Measurements from ENCODE around the gene INPP5F.
"Not testable (repeated sequence)": the region's sequence is repeated elsewhere in the genome, so short reads cannot be mapped to it uniquely, and the experiment has no call there.

INPP5F gene

GRCh38 chr10:119824299-119824698 lies 98.4 kb downstream of the INPP5F start:
- DNase-seq (ENCODE audit: low read depth), result no peak

GRCh38 chr10:119826771-119827170 lies 100.9 kb downstream of the INPP5F start:
- no peak for DNase-seq (ENCODE audit: low read depth)

DNA sequence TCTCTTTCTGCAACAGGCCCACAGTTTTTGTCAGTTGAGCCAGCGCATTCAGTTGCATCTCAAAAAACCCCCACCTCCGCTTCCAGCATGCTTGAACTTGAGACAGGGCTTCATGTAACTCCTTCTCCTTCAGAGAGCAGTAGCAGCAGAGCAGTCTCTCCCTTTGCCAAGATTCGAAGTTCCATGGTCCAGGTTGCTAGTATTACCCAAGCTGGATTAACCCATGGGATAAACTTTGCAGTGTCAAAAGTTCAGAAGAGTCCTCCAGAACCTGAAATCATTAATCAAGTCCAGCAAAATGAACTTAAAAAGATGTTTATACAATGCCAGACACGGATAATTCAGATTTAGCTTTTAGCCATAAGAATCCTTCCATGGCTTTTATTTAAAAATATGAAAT lies 101.6 kb downstream of the INPP5F start:
- DNase-seq (ENCODE audit: low read depth), result no peak

GRCh38 chr10:119829429-119829828 lies 103.6 kb downstream of the INPP5F start:
- DNase-seq (ENCODE audit: low read depth), result no peak

GRCh38 chr10:119830851-119831250 lies 105.0 kb downstream of the INPP5F start:
- DNase-seq (ENCODE audit: low read depth), result no peak

- no peak for DNase-seq (ENCODE audit: low read depth)
Measured at GRCh38 chr10:119831656-119832055, 105.8 kb downstream of the INPP5F start.

DNA sequence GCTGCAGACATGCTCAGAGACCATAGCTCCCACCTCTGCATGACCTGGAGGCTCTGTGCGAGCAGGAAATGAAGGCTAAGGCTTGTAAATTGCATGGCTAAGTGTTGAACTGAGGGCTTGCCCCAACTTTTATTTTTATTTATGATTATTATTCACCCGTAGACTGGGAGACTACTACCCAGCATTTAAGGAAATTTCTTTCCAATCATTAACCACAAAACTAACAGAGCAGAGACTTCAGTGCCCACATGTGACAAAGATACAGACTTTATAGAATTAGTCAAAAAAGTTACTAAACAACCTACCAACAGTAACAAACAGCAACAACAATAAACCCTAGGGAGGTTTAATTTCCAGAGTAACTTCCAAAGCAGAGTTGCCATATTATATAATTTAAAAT lies 107.1 kb downstream of the INPP5F start:
- no peak for DNase-seq (ENCODE audit: low read depth)

- no peak for DNase-seq (ENCODE audit: low read depth)
Measured at GRCh38 chr10:119834188-119834587, 108.3 kb downstream of the INPP5F start.

DNA sequence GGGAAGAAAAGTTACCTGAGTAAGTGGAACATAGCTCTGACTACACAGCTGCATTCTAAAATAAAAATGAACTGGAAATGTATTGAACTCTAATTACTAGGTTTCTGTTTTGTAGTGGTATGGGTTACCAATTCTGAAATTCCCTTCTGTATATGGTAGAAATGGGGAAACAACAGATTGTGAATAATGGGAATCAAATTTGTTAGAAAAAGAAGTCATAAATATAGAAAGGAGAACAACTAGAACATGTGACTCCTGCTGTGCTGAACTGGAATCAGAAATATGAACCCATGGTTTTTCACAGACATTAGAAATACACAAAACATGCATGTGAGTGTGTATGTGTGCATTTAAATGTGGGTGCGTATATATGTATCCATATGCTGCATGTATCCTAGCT lies 119.8 kb downstream of the INPP5F start:
- no peak for DNase-seq (ENCODE audit: low read depth)

GRCh38 chr10:119849031-119849789 lies 123.4 kb downstream of the INPP5F start:
- no peak for DNase-seq (ENCODE audit: low read depth)

DNA sequence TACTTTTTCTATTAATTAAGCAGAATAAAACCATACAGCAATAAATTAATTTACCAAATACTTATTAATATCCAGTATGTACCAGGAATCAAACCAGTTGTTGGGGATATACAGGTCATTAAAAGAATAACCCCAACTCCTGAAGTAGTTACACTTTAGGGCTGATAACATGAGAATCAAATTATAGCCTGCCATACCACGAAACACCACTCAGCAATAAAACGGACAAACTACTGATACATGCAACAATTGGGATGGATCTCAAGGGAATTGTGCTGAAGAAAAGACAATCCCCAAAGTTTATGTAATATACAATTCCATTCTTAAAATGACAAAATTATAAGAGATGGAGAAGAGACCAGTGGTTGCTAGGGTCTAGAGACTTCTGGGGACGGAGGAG lies 124.1 kb downstream of the INPP5F start:
- DNase-seq (ENCODE audit: low read depth), result no peak

GRCh38 chr10:119852277-119852676 lies 126.4 kb downstream of the INPP5F start:
- DNase-seq (ENCODE audit: low read depth), result no peak

GRCh38 chr10:119852822-119853221 lies 127.0 kb downstream of the INPP5F start:
- no peak for DNase-seq (ENCODE audit: low read depth)

DNA sequence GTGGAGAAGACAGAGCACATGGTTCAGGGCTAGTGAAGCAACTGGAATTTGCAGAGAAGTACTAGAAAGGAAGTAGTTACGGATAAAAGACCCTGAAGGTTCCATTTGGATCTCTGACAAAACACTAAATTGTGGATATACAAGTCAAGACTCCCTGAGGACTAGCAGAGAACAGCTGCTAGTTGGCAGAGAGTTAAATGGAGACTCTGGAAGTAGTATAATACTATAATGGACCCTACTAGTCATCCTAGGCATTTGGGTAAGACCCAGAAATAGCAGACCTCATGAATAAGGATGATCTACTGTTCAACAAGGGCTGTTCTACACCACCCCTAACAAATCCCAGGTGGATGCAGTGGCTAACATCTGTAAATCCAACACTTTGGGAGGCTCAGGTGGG lies 127.7 kb downstream of the INPP5F start:
- no peak for DNase-seq (ENCODE audit: low read depth)

DNA sequence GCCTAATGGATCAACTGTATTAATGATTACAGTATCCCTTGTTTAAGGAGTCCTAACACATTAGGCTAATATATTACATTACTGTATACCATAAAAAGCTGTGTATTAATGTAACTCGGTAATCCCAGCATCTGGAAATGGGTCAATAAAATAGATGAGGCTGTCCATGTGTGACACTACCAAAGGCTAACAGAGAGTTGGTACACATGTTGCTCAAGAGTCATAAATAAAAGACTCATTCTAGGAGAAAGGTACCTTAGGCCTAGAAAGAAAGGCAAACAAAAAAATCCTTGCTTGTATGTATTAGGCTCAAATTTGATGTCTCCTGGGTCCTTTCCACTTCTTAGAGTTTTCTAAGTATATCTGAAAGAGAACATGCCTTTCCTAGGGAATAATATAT lies 132.2 kb downstream of the INPP5F start:
- DNase-seq (ENCODE audit: low read depth), result no peak

GRCh38 chr10:119859420-119860258 lies 133.8 kb downstream of the INPP5F start:
- DNase-seq (ENCODE audit: low read depth), result no peak

GRCh38 chr10:119860866-119861607 lies 135.2 kb downstream of the INPP5F start:
- DNase-seq (ENCODE audit: low read depth), result no peak

DNA sequence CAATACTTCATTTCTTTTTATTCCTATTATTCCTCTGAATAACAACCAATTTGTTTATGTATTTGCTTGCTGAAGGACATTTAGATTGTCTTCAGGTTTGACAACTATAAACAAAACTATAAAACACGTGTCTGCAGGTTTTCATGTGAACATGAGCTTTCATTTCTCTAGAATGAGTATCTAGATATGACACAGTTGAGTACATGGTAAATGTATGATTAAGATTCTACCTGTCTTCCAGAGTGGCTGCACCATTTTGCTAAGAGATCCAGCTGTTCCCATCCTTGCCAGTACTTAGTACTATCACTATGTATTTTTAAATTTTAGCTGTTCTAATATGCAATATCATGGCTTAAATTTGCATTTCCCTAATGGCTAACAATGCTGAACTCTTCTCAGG lies 136.7 kb downstream of the INPP5F start:
- no peak for DNase-seq (ENCODE audit: low read depth)

- no peak for DNase-seq (ENCODE audit: low read depth)
Measured at GRCh38 chr10:119863951-119864565, 138.2 kb downstream of the INPP5F start.

DNA sequence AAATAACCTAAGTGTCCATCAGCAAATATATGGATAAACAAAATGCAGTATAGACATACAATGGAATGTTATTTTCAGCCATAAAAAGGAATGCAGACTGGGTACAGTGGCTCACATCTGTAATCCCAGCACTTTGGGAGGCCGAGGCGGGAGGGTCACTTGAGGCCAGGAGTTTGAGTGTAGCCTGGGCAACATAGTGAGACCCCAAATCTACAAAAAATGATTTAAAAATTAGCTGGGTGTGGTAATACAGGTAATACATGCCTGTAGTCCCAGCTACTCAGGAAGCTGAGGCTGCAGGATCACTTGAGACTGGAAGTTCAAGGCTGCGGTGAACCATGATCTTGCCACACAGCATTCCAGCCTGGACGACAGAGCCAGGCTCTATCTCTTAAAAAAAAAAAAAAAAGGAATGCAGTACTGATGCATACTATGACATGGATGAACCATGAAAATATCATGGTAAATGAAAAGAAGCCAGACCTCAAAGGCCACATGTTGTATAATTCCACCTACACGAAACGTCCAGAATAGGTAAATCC lies 139.9 kb downstream of the INPP5F start:
- DNase-seq (ENCODE audit: low read depth), result no peak

DNA sequence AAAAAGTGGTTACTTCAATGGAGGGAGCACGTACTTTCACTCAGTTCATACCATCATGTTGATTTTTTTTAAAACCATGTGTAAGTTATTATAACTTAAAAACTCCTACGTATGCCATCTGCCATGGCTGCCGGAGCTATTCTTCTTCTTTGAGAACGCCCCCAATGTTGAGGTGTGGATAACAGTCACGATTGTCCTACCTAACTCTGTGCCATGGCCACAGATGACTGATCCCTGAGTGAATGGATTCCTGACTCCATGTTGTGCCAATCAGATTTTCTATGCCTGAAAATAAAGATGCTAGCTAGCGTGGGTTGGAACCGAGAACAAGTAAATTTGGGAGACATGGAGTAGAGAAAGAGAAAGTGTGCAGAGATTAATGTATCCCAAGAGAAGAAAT lies 141.5 kb downstream of the INPP5F start:
- DNase-seq (ENCODE audit: low read depth), result no peak

DNA sequence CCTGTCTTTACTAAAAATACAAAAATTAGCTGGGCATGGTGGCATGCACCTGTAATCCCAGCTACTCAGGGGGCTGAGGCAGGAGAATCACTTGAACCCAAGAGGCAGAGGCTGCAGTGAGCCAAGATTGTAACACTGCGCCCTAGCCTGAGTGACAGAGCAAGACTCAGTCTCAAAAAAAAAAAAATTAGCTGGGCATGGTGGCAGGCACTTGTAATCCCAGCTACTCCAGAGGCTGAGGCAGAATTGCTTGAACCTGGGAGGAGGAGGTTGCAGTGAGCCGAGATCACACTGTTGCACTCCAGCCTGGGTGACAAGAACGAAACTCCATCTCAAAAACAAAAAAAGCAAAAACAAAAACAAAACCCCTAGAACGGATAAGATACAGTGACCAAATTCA lies 143.5 kb downstream of the INPP5F start:
- DNase-seq (ENCODE audit: low read depth), result not testable (repeated sequence)
